ENCODE results near the gene PIP4K2A.
A peak's percentile ranks its signal among the peaks of the same experiment; 100 is the strongest.
"Not testable (repeated sequence)": the region's sequence is repeated elsewhere in the genome, so short reads cannot be mapped to it uniquely, and the experiment has no call there.

PIP4K2A gene

GRCh38 chr10:22545643-22546042 is 168.7 kb downstream of the PIP4K2A start:
- no peak for DNase-seq

DNA sequence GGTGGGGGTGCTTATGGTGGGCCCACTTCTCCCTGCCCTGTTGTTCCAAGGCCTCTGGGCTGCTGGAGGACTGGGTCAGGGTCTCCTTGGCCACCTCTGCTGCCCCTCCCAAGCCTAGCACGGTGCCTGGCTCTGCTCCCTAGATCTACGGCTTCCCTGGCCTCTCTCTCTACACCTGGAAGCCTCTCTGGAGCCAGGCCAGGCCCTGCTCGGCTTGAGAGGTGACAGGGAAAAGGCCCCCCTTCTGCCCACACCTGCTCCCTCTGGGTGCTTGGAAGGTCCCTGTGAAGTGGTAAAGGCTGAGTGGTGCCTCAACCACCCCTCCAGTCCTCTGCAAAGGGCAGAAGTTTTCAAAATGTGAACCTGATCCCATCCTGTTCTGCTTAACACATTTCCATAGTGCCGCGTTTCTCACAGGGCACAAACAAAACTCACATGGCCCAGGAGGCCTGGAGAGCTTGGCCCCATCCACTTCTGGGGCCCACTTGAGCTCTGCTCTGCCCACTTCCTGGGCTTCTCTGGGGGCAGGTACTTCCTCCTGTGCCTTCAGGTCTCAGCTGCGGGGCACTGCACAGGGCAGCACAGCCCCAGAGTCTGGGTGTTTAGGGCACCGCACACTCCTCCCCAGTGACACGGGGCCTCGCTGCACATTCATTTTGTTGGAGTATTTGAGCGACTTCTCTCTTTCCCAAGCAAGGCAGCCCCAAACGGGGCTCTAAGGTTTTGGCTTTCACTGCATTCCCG is 169.9 kb downstream of the PIP4K2A start:
- no peak for DNase-seq

GRCh38 chr10:22542773-22543172 is 171.6 kb downstream of the PIP4K2A start:
- no peak for DNase-seq

GRCh38 chr10:22541900-22542299 is 172.5 kb downstream of the PIP4K2A start:
- DNase-seq, result no peak

- DNase-seq, result no peak
These were observed 174.6 kb downstream of the PIP4K2A start for GRCh38 chr10:22539579-22540298.

DNA sequence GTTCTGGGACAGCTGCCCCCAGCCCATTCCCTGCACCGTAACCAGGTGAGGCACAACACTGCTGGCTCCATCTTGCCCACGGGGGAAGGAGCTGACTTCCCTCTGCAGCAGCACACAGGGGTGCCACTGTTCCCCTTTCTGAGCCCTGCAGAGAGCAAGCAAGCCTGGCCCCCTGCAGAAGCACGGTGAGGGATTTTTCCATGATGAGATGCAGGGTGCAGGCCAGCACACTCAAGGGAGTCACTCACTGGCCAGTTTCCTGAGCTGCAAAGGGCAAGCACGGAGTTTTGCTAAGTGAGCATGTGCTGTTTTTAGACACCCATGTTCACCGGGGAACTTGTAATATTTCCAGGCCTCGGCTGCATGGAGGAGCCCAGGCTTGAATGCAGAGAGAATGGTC is 176.6 kb downstream of the PIP4K2A start:
- no peak for DNase-seq

GRCh38 chr10:22536620-22537019 is 177.8 kb downstream of the PIP4K2A start:
- no peak for DNase-seq

DNA sequence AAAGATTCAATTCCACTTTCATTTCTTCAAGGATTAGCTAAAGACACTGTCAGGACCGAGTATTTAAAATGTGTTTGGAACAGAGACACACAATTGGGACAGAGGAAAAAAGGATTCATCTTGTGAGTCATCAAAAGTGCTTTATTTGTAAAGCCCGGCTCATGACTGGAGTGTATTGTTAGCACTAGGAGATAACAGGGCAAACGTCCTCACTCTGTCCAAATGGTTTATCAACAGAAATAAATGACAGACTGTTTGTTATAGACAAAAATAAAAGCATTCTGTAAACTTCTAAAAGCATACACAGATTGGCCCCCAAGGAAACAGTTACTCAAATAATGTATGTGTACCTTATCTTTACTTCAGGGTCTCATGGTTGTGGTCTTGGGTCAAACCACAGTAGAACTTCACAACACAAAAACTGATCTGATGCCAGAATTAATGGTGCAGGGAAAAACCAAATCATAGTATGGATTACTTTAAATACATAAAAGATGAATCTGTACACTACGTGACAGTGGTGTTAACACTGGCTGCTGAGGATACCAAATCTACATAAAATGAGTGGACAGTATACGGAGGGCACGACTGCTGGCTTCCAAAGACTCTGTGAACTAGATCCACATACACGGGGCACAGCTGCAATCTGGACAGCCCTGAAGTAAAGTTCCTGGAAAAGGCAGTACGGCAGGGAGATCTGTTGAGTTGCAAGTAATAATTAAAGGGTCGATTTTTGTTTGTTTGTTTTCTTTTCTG is 179.4 kb downstream of the PIP4K2A start:
- DNase-seq, result no peak

DNA sequence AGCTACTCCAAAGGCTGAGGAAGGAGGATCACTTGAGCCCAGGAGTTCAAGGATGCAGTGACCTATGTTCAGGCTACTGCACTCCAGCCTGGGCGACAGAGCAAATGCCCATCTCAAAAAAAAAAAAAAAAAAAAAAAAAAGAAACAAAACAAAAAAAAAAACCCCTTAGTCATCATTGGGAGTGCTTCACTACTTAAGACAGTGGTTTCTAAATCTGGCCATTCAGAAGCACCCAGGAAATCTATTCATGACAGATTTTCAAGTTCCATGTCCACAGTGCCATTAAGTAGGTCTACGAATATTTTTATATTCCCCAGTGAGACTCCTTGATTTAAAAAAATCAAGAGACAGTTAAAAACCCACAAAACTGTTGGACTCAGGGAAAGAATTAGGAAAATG is 182.9 kb downstream of the PIP4K2A start:
- no peak for DNase-seq

GRCh38 chr10:22531008-22531407 is 183.4 kb downstream of the PIP4K2A start:
- DNase-seq, result no peak

DNA sequence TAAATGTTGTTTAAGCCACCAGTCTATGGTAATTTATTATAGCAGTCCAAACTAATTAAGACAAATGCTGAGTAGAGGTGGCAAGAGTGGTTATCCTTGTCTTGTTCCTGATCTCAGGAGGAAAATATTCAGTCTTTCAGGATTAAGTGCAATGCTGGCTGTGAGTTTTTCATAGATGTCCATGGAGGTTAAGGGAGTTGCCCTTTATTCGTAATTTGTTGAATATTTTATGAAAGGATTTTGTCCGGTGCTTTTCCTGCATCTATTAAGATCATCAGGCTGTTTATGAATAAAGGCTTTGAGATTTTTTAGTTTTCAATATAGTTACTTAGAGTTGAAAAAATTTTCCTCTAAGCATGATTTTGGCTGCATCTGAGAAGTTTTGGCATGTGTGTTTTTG is 186.9 kb downstream of the PIP4K2A start:
- no peak for DNase-seq

DNA sequence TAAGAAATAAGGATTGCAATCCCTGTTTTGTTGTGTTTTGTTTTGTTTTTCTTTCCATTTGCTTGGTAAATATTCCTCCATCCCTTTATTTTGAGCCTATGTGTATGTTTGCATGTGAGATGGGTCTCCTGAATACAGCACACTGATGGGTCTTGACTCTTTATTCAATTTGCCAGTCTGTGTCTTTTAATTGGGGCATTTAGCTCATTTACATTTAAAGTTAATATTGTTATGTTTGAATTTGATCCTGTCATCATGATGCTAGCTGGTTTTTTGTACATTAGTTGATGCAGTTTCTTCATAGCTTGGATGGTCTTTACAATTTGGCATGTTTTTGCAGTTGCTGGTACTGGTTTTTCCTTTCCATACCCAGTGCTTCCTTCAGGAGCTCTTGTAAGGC is 190.0 kb downstream of the PIP4K2A start:
- DNase-seq, result not testable (repeated sequence)

GRCh38 chr10:22520645-22521044 is 193.7 kb downstream of the PIP4K2A start:
- not testable (repeated sequence) for DNase-seq

GRCh38 chr10:22518167-22518724 is 196.1 kb downstream of the PIP4K2A start:
- no peak for DNase-seq

- DNase-seq, result no peak
These were observed 199.4 kb downstream of the PIP4K2A start for GRCh38 chr10:22515009-22515408.

DNA sequence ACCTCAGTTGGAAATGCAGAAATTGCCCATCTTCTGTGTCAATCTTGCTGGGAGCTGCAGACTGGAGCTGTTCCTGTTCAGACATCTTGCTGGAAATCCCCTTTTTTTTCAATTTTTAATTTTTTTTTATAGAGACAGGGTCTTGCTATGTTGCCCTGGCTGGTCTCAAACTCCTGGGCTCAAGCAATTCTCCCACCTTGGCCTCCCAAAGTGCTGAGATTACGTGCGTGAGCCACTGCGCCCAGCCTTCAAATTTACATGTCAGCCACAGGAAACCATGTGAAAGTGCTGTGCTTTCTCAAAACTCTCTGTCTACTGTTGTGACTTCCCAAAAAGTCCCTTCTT is 200.0 kb downstream of the PIP4K2A start:
- not testable (repeated sequence) for DNase-seq

- not testable (repeated sequence) for DNase-seq
These were observed 200.6 kb downstream of the PIP4K2A start for GRCh38 chr10:22513483-22514413.

DNA sequence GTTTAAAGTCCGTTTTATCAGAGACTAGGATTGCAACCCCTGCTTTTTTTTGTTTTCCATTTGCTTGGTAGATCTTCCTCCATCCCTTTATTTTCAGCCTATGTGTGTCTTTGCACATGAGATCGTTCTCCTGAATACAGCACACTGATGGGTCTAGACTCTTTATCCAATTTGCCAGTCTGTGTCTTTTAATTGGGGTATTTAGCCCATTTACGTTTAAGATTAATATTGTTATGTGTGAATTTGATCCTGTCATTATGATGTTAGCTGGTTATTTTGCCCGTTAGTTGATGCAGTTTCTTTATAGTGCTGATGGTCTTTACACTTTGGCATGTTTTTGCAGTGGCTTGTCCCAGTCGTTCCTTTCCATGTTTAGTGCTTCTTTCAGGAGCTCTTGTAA is 202.4 kb downstream of the PIP4K2A start:
- not testable (repeated sequence) for DNase-seq

DNA sequence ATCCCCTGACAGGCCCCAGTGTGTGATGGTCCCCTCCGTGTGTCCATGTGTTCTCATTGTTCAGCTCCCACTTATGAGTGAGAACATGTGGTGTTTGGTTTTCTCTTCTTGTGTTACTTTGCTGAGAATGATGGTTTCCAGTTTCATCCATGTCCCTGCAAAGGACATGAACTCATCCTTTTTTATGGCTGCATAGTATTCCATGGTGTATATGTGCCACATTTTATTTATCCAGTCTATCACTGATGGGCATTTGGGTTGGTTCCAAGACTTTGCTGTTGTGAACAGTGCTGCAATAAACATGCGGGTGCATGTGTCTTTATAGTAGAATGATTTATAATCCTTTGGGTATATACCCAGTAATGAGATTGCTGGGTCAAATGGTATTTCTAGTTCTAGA is 206.2 kb downstream of the PIP4K2A start:
- DNase-seq, result not testable (repeated sequence)

- DNase-seq, result peak in 1 of 2 donors; percentile 59
These were observed 208.3 kb downstream of the PIP4K2A start for GRCh38 chr10:22505911-22506685.

- DNase-seq, result no peak
These were observed 209.6 kb downstream of the PIP4K2A start for GRCh38 chr10:22504766-22505165.

Measured in bone marrow (tissue), 2 donors.